Measurements from ENCODE around the gene GOLGA3.
"Not testable (repeated sequence)": the region's sequence is repeated elsewhere in the genome, so short reads cannot be mapped to it uniquely, and the experiment has no call there.

GOLGA3 gene

DNA sequence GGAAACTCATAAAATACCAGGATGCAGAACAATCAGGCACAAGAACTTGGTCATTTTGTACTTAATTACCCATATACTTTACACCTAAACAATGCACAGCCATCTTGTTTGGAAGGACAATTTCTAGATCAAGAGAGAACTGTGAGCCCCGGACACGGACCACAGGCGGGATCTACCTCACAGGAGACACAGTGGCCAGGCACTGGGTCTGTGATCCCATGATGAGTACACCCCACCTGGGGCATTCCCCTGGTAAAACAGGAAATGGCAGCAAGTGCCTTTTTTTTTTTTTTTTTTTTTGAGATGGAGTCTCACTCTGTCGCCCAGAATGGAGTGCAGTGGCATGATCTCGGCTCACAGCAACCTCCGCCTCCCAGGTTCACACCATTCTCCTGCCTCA lies 15.2 kb downstream of the GOLGA3 start:
- no peak for DNase-seq

DNA sequence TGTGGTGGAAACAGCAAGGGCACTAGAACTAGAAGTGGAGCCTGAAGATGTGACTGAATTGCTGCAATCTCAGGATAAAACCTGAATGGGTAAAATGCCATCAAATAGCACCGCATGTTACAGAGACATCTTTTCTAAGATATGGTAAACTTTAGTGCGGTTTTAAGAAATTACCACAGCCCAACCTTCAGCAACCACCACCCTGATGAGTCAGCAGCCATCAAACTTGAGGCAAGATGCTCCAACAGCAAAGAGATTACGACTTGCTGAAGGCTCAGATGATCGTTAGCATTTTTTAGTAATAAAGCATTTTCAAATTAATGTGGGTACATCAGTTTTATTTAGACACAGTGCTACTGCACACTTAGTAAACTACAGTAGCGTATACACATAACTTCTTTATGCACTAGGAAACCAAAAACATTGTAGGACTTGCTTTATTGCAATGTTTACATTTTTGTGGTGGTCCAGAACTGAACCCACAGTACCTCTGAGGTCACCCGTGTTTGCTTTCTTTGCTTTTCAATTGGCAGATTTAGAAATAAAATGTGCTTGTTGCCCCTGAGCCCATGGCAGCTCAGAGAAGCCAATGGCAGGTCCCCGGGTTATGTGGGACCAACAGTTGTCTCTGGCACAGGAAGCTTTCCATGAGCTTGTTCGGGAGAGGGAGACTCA lies 15.9 kb downstream of the GOLGA3 start:
- DNase-seq, result no peak

DNA sequence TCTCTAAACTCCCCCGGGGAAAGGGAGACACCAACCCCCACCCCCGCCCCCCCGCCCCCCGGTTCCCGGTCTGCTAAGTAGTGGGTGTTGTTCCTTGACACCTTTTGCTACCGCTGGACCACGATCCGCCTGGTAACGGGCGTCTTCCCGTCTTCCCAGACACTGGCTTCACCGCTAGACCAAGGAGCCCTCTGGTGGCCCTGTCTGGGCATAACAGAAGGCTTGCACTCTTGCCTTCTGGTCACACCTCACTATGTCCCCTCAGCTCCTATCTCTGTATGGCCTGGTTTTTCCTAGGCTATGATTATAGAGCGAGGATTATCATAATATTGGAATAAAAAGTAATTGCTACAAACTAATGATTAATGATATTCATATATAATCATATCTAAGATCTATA lies 19.3 kb downstream of the GOLGA3 start:
- not testable (repeated sequence) for DNase-seq

DNA sequence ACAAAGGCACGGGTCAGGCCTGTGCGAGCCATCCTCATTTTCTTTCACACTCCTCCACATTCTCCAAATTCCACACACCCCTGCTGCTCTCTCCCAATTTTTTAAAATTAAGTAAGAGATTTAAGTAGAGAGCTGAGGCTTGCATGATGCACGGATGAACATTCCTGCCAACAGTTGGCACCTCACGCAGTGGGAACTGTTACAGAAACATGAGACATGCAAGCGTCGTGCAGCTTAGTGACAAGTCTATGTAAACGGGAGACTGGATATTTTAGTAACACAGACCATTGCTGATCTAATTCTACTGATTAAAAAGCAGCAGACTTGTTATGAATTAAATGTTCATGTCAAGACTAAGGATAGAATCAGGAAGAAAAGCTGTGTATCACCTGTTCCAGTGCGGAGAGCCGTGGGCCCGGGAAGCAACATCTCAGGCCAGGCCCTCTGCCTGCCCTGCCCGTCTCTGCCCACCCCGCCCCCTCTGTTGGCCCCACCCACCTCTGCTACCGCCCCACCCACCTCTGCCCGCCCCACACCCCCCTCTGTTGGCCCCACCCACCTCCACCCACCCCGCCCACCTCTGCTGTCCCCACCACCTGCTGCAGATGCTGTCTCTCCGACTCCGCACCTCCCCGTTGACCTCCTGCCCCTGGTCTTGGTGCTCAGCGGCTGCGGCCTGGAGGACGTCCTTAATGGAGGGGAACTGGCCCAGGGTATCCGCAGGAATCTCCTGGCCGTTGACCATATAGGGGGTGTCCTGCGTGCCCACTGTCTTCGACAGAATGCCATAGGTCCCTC lies 21.2 kb downstream of the GOLGA3 start:
- no peak for DNase-seq

DNA sequence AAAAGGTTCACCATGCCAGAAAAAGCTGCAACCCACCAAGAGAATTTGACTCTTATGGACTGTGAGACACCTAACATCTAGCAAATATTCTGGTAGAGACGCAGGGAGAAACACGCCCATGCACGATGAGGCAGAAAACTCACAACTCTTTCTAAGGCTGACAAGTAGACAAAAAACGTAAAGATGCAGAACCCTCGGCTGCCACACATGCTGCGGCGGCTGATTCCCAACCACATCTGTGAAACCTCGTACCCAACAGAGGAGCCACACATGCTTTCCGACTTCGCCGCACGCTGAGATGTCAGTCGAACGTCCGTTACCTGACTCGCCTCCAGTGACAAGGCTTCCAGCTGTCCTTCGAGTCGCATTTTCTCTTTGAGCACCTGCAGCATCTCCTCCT lies 21.8 kb downstream of the GOLGA3 start:
- no peak for DNase-seq

DNA sequence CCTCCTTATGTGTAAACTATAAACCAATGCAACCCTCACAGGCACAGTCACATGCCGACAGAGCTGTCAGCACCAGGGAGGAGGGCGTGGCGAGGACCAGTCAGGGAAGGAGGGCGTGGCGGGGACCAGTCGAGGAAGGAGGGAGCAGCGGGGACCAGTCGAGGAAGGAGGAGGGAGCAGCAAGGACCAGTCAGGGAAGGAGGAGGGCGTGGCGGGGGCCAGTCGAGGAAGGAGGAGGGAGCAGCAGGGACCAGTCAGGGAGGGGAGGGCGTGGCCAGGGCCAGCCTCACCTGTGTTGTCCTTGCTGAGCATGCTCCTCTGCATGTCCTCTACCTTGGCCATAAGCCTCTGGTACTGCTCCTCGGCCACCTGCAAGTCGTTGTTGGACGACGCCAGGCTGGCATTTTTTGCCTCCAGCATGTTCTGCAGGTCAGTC lies 24.2 kb downstream of the GOLGA3 start:
- DNase-seq, result no peak

DNA sequence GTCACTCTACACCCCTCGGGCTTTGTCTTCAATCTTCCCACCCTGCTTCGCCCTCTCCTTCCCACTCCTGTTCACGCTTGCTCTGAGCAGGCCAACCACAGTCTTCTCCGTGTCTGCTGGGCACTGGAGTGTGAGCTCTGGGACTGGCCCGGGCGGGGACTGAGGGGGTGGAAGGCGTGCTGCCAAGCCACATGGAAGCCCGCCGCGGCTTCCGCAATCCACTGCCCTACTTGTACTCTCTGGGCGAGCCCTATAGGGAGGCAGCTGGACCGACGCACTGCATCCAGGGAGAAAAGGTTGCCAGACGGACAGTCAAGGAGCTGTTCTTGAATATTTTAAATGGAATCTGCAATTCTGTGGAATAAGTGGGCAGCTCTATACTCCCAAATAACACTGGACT lies 24.8 kb downstream of the GOLGA3 start:
- no peak for DNase-seq

DNA sequence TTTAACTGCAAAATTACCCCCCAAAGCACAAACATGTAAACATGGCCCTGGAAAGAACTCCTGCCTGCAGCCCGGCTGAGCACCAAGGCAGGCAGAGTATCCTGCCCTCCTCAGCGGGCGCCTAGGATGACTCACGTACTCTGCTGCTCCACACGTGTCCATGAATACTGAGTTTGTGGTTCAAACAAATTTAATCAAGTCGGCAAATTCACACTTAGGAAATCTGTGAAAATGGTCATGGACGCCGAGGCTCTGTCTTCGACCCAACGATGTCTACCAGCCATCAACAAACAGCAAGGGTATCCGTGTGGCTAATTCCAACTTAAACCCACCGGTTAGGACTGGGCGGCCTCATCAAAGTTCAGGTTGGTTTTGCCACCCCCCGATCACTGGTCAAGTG lies 25.5 kb downstream of the GOLGA3 start:
- no peak for DNase-seq

DNA sequence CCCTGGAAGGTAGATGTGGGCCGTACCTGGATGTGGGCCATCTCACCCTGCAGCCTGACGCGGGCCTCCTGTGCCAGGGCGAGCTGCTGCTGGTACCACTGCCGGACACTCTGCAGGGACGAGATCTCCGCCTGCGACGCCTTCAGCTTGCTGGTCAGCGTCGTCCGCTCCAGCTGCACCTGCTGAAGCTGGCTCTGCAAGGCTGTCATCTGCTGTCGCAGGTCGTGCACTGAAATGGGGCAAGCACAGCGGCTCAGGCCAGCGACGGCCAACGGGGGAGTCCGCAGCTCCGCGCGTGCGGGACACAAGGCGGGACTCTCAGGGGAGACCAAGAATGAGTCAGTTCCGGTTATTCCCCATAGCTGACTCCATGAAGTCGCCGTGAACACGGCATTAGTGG lies 26.9 kb downstream of the GOLGA3 start:
- DNase-seq, result no peak

DNA sequence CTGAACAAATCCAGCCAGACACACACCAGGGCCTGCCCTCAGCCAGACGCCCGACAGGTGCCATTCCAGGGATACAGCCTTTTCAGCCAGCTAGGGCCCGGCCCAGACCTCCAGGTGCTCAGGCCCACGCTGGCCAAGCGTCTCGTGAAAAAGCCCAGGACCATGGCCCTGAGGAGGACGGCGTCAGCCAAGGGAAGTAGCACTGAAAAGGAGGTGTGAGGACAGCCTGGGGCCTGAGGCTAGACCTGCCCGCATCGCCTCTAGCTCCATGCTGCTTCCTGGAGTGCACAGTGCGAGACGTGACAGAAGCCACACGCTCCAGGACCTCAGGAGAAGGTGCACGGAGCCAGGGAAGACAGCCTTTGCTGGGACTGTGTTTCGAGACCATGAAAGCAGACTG lies 29.8 kb downstream of the GOLGA3 start:
- DNase-seq, result no peak

DNA sequence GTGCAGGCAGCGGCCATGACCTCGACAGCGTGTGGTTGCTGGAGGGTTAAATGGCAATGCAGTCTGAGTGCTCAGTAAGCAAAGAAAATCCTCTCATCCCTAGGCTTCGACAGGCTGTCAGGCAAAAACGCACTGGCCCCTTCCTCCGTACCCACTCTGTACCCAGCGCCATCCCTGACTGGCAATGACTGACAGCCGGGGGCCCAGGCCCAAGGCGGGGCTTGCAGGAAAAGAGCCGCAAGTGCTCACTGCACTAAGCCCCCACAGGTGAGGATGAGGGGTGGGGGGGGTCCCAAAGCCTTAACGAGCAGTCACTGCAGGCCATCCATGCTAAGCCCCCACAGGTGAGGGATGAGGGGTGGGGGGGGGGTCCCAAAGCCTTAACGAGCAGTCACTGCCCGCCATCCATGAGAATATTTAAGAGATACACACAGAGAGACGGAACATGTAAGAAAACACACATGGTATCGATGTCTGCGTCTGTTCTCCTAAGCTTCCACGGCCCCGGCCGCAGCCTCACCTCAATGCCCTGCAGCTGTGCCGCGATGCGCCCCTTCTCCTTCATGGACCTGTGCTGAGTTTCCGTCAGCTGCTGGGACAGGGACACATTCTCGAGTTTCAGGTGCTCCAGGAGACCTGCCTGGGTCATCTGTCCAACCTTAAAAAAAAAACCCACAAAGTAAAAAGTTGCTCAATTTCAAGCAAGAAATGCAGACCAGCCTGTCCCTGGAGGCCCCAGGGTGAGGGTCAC lies 30.7 kb downstream of the GOLGA3 start:
- DNase-seq, result no peak

DNA sequence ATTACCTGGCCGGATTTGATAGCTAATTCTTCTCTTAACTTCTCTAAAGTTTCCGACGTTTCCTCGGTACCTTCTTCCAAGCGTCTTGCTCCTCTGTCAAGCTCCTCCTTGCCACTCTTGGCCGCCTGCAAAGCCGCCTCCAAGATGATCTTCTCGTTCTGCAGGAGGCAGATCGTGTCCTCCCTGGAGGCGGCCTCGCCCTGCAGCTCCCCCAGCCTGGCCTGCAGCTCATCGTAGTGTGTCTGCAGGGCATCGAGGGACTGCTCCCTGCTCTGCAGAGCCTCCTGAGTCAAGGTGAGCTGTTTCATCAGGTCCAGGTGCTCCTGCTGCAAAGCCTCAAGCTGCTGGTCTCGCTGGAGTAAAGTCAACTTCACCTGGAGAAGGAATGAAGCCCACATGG lies 32.8 kb downstream of the GOLGA3 start:
- DNase-seq, result no peak

DNA sequence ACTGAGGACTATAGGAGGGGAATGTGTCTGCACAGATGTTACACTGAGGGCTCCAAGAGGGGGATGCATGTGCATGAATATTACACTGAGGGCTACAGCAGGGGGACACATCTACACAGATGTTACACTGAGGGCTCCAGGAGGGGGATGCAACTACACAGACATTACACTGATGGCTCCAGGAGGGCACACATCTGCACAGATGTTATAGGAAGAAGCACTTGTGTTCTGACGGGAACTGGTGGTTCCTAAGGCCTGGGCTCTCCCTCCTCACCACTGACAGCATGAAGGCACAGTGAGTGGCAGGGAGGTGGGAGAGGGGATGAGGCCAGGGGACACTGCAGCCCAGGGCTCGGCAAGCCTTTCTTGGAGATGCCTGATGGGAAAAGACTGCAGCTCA lies 36.7 kb downstream of the GOLGA3 start:
- not testable (repeated sequence) for DNase-seq

DNA sequence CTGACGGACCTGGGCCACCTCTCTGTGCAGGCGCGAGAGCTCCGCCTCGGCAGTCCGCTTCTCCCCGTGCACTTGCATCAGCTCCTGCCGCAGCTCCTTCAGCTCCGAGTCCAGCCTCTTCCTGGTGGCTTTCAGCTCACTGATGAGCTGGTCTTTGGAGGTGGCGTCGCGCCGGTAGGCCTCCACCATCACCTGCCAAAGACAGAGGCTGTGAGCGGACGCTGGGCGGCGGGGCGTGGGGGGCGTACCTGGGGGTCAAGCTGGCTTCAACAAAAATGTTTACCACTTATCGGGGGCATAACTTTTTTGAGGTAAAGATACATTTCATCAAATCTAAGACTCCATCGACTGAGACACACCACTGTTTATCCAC lies 39.6 kb downstream of the GOLGA3 start:
- DNase-seq, result no peak

DNA sequence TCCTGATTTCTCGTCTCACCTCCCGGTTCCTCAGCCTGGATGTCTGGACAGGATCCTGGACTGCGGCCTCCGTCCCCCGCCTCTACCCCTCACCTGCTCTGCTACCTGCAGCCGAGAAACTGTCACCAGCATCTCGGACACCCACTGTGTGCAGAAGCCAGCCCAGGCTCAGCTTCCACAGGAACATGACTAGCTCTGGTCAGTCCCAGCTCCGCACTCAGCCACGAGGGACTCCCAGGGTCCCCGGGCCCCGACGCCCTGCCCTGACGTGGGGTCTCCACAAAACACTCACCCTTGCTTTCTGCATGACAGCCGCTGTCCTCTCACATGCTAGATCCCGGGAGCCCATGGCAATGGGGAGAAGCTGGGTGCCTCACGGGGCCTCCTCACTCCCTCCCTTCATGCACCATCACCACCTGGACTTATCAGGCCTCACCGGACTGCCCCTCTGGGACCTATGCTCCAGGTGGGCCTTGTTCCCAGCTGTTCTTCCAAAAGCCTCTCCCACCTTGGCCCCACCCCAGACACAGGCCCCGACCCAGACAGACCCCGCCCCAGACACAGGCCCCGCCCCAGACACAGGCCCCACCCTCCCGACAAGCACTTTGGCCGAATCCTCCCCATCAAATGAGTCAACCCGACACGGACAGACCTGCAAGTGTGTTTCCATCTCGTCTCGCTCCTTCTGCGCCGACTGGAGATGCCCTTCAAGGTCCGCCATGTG lies 40.1 kb downstream of the GOLGA3 start:
- DNase-seq, result no peak

DNA sequence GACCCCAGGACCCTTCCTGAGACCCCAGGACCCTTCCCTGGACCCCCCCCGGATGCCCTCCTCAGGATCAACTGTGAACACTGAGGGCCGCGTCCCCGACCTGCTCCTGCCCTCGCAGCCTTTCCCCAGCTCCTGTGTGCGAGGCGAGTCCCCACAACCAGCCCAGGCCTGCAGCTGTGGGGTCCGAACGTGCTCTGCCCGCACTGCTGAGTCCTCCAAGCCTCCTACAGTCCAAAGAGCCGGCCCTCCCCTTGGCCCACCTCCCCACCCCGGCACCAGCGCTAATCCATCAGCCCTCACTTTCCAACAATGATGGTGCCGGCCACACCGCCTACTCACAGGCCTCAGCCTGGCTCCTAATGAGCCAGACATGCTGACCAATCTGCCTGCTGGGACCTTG lies 40.8 kb downstream of the GOLGA3 start:
- DNase-seq, result no peak

DNA sequence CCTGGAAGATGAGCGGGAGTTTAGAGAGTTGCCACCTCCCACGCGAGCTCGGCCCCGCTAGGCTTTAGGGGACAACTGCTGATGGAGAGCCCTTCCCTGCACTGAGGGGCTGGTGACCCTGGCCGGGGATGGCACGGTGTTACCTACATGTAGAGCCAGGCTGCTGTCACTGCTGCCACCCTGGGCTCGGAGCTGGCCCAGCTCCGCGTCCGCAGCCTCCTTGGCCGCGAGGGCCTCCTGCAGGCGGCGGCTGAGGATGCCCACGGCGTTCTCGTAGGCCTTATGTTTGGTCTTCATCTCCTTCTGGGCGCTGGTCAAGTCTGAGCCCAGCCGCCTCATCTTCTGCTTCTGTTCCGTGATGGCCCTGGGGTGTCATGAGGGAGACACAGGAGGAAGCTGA lies 42.5 kb downstream of the GOLGA3 start:
- DNase-seq, result no peak

DNA sequence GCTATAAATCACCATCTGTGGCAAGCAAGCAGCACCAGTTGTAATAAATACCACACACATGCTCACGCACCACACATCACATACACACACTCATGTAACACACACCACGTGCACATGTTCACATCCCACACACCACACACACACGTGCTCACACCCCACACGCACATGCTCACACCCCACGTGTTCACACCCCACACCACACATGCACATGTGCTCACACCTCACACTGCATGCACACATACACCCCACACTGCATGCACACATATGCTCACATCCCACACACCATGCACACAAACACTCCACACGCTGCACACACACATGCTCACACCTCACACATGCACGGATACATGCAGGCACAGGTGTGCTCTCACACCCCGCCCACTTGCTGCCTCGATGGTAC lies 44.1 kb downstream of the GOLGA3 start:
- no peak for DNase-seq

DNA sequence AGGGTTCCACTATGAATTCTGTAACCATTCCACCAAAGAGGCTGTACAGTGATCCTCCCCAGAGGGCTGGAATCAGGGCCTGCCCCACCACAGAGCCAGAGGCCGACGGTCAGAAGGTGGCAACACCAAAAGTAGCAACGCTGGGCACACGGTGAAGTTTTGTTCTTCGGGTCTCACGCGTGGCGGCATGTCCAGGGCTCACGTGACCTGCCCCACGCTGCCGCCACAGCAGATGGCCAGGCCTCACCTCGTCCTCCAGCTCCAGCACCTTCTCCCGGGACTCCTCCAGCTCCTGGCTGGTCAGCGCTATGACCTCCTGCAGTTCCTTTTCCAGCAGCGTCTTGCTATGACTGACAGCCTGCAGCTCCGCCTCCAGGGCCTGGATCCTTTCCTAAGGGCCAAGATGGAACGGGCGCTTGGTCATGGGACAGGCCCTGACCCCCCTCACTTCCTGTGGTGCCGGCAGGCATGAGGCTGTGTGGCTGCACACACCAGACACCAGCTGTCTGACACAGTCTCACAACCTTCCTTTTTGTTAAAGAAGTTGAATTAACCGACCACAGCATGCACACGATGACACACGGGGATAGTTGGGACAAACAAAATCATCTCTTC lies 44.6 kb downstream of the GOLGA3 start:
- no peak for DNase-seq

DNA sequence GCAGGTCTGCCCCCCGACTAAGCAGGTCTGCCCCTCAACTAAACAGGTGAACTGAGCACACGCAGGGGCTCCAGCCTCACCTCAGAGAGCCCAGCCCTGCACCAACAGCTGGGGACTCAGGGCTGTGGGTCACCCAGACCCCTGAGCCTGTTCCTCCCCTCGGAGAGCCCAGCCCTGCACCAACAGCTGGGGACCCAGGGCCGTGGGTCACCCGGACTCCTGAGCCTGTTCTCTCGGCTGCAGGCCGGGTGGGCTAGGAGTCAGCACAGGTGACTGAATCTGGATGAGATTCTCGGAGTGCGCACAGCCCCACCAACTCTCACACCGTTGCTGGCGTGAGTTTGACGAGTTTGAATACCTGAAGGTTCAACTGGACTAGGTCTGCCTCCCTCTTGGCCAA lies 46.7 kb downstream of the GOLGA3 start:
- DNase-seq, result no peak

DNA sequence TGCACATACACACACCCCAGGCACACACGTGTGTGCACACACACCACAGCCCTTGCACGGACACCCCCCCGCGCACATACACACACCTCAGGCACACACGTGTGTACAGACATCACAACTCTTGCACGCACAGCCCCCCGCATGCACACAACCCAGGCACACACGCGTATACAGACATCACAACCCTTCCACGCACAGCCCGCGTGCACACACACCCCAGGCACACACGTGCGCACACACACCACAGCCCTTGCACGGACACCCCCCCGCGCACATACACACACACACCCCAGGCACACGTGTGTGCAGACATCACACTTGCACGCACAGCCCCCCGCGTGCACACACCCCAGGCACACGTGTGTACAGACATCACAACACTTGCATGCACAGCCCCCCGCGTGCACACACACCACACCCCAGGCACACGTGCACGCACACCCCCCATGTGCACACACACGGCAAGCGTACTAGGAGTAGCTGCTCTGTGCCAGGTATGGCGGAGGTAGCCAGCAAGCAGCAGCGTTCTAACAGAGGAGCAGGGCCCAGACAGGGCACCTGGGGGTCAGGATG lies 48.8 kb downstream of the GOLGA3 start:
- DNase-seq, result no peak

DNA sequence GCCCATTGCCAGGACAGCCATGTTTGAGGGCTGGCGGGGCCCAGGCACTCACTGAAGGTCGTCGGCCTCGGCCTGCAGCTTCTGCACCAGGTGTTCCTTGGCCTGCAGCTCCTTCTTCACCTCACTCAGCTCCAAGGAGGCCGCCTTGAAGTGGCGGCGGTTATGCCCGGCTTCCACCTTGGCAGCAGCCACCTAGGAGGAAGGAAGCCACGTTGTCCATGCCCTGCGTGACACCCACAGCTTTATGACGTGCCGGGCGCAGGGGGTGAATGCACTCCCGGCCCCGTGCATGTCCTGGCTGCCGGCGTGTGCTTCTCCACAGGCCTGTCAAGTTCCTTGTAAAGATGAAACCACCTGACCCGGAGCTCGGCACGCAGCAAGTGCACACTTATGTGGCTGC lies 51.1 kb downstream of the GOLGA3 start:
- DNase-seq, result no peak

Measured in activated CD4-positive, CD25-positive, alpha-beta regulatory T cell treated with anti-CD3 and anti-CD28 coated beads, Interleukin-2, amount 50 U/mL, for 72 hours (primary cell).